Neuron (in vitro differentiated cells): Measurements from ENCODE around the gene NR3C2.

Experiments
- H2AFZ ChIP-seq: one replicate; pipeline ENCODE4 v1.6.1; 2013; ENCODE audit warnings: low read depth, mild to moderate bottlenecking, inconsistent platforms, low read length, moderate library complexity
- H3K27me3 ChIP-seq: one replicate; pipeline ENCODE4 v1.6.1; 2013; ENCODE audit warnings: low read length; ENCODE audit not compliant: insufficient read depth
- H3K36me3 ChIP-seq: one replicate; pipeline ENCODE4 v1.6.1; 2013; ENCODE audit warnings: low read length; ENCODE audit not compliant: insufficient read depth
- H3K4me1 ChIP-seq: one replicate; pipeline ENCODE4 v1.6.1; 2013; ENCODE audit warnings: low read length; ENCODE audit not compliant: insufficient read depth
- H3K4me3 ChIP-seq: 2 replicates; pipeline ENCODE4 v1.5.1; 2013; ENCODE audit warnings: mild to moderate bottlenecking, low read length, moderate library complexity
- H3K9me3 ChIP-seq: one replicate; pipeline ENCODE4 v1.6.1; 2013; ENCODE audit warnings: low read length

The NR3C2 gene

DNA sequence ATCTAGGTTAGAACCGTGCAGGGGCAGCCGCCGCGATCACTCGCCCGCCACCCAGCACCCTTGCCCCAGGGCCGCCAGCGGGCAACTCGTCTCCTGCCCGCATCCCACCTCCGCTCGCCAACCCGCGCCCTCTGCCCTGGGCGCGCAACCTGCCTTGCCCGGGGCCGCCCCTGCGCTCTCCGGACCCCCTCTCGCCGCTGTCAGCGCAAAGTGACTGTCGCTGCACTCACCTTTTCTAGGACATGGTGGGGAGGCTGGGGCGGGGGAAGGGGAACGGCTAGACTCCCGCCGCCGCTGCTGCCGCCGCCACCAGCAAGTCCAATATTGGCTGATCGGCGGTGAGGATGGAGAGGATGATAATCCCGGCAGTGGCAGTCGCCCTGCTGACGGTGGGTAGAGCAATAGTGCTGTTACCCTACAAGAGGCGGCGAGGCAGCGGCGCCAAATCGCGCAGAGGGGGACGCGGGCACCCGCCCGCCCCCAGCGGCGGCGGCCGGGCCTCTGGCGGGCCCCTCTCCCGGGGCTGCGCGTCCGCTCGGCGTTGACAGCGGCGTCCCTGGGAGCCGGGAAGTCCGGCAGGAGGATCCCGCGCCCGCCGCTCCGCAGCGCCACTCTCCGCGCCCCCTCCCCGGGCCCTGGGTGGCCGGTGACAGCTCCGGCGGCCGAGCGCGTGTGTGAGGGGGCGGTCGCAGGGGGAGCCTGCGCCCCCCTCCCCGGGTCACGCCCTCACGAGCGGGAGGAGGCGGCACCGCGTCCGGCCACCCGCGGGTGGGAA, 2.3 kb upstream of the NR3C2 start:
- Histone ChIP-seq H3K27me3 (peaks cover 66% of the 10 kb centered on the region), H2AFZ (peak overlapping the region; percentile 73), H3K9me3 (no peaks in the 10 kb centered on the region)

DNA sequence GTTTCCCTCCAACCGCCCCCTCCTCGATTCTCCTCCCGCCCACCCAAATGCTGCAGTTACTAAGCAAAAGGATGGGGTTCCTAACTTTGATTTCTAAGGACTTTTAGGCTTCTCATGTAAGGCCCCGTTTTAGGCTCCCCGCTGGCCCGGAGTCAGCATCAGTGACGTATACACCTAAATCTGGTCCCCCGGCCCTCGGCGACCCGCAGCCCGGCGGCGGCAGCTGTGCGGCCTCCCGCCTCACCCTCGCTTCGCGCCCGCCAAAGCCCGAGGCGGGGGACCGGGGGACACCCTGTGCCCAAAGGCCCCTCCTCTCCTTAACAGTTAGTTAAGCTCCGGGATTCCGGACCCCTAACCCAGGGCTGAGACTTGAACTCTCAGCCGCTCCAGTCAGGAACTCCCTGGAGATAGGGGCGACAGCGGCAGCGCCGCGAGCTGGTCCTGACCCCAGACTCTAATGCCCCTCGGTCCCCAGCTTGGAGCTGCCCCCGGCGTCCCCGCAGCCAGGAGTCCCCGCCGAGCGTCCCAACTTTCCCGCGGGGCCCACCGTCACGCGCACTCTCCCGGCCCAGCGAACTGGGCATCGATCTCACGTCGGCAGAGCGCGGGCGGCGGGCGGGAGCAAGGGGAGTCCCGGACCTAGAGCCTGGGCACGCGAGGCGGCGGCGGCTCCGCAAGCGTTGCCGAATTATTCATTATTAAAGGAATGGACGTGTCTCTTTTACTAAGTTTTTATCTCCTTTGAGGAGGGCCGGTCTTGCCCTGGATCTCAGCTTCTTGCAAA, 1.5 kb upstream of the NR3C2 start:
- Histone ChIP-seq H3K36me3 (no peaks in the 10 kb centered on the region), H3K4me3 (no peak overlapping the region), H3K4me1 (peaks cover 17% of the 10 kb centered on the region), H2AFZ (no peak overlapping the region), H3K9me3 (no peaks in the 10 kb centered on the region), H3K27me3 (peaks cover 68% of the 10 kb centered on the region)

More for the DNA sequence above, 2.3 kb upstream of the NR3C2 start:
- H3K4me3 ChIP-seq, result peak overlapping the region; percentile 38
- H3K36me3 ChIP-seq, result no peaks in the 10 kb centered on the region
- H3K4me1 ChIP-seq, result peaks cover 17% of the 10 kb centered on the region

- no peaks in the 10 kb centered on the region for H3K36me3 ChIP-seq
Measured at GRCh38 chr4:148442832-148443511, 758 bp upstream of the NR3C2 start.

GRCh38 chr4:148441624-148441985, 609 bp downstream of the NR3C2 start:
- Histone ChIP-seq H2AFZ (peak overlapping the region; percentile 100), H3K4me1 (peaks cover 17% of the 10 kb centered on the region), H3K9me3 (no peaks in the 10 kb centered on the region), H3K27me3 (peaks cover 58% of the 10 kb centered on the region), H3K4me3 (peak overlapping the region; percentile 82), H3K36me3 (no peaks in the 10 kb centered on the region)

More at GRCh38 chr4:148442832-148443511, 758 bp upstream of the NR3C2 start:
- peaks cover 68% of the 10 kb centered on the region for H3K27me3 ChIP-seq
- peaks cover 17% of the 10 kb centered on the region for H3K4me1 ChIP-seq
- H3K9me3 ChIP-seq, result no peaks in the 10 kb centered on the region
- H3K4me3 ChIP-seq, result peak overlapping the region; percentile 82
- peak overlapping the region; percentile 100 for H2AFZ ChIP-seq

GRCh38 chr4:148438047-148438446, 4.2 kb downstream of the NR3C2 start:
- H3K9me3 ChIP-seq, result no peaks in the 10 kb centered on the region
- H3K27me3 ChIP-seq, result peaks cover 27% of the 10 kb centered on the region
- peaks cover 5% of the 10 kb centered on the region for H3K4me1 ChIP-seq
- H3K4me3 ChIP-seq, result no peak overlapping the region
- H3K36me3 ChIP-seq, result no peaks in the 10 kb centered on the region
- no peak overlapping the region for H2AFZ ChIP-seq

GRCh38 chr4:148437439-148437838, 4.8 kb downstream of the NR3C2 start:
- Histone ChIP-seq H3K27me3 (peaks cover 23% of the 10 kb centered on the region), H3K4me1 (peaks cover 5% of the 10 kb centered on the region)

DNA sequence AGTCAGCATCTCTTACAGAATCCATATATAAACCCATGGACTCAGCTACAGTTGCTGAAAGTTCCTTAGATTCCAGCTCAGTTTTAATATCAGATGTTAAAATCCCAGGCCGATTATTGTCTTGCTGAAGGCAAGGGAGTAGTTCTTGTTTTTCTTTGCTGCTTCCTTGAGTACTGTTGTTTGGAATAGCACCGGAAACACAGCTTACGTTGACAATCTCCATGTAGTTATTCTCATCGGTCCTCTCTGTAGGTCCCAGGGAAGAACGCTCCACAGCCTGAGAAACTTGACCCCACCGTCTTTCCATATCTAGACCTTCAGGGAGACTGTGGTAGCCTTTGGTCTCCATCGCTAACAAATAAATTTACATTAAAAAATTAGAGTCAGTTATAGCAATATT, 5.7 kb downstream of the NR3C2 start:
- peaks cover 18% of the 10 kb centered on the region for H3K27me3 ChIP-seq

More at GRCh38 chr4:148437439-148437838, 4.8 kb downstream of the NR3C2 start:
- no peaks in the 10 kb centered on the region for H3K36me3 ChIP-seq
- H3K9me3 ChIP-seq, result no peaks in the 10 kb centered on the region
- no peak overlapping the region for H3K4me3 ChIP-seq
- H2AFZ ChIP-seq, result no peak overlapping the region

DNA sequence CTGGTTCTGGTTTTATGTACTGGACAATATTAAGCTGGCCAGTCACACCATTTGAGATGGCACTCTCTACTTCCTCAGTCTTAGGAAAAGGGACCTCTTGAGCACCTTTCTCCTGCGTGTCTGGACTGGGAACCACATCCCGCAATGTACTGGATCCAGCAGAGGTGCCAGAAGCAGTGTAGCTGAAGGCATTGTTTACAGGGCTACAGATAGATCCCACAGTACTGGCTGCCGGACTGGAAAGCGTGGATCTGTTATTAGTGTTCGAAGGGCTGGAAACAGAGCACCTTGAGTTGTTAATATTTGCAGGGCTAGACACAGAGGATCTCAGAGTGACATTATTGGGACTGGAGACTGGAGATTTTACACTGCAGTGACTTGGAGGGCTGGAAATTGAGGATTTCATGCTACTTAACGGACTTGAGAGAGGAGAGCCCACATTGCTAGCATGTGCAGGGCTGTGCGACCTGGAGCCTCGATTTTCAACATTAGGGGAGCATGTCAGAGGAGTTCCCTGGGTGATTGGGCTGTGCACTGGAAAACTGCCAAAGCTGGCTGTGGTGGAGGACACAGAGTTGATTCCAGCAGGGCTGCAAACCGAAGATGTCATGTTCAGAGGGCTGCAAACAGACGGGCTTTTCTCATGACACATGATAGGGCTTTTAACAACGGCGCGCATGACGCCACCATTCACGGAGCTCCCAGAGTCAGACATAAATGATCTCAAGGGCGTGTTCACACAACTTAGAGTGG, 6.4 kb downstream of the NR3C2 start:
- no peak overlapping the region for H3K4me3 ChIP-seq
- H3K9me3 ChIP-seq, result no peaks in the 10 kb centered on the region
- no peak overlapping the region for H2AFZ ChIP-seq
- no peaks in the 10 kb centered on the region for H3K36me3 ChIP-seq
- H3K4me1 ChIP-seq, result no peaks in the 10 kb centered on the region
- H3K27me3 ChIP-seq, result peaks cover 11% of the 10 kb centered on the region

More for the DNA sequence above, 5.7 kb downstream of the NR3C2 start:
- Histone ChIP-seq H3K9me3 (no peaks in the 10 kb centered on the region), H3K36me3 (no peaks in the 10 kb centered on the region), H2AFZ (no peak overlapping the region), H3K4me1 (no peaks in the 10 kb centered on the region), H3K4me3 (no peak overlapping the region)

DNA sequence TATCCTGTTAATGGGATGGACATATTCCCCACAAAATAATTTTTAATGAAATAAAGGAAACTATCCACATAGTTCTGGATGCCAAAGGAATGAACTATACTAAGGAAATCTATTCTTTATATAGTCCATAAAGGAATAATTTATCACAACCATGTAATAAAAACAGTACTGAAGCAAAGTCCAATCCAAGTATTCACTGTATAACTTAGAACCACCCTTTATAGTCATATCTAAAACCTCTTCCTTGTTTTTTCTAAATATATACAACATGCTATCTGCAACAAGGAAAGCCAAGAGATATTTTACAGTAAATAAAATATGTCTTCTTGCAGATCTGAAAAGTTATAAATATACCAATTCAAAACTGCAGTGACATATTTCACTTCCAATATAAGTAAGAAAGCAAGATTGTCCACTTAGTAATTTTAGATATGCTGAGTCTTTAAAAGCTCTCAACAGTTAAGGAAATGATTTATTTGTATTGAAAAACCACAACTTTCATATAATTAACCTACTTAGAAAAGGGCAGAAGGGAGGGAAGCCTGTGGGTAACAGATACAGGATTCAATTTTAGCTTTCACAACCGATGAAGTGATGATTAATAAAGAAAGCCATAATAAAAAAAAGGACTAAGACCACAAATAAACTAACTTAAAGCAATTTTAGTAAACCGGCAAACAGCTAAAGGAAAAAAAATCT, 8.0 kb downstream of the NR3C2 start:
- Histone ChIP-seq H3K27me3 (peaks cover under 1% of the 10 kb centered on the region), H3K4me1 (no peaks in the 10 kb centered on the region), H3K9me3 (no peaks in the 10 kb centered on the region)

DNA sequence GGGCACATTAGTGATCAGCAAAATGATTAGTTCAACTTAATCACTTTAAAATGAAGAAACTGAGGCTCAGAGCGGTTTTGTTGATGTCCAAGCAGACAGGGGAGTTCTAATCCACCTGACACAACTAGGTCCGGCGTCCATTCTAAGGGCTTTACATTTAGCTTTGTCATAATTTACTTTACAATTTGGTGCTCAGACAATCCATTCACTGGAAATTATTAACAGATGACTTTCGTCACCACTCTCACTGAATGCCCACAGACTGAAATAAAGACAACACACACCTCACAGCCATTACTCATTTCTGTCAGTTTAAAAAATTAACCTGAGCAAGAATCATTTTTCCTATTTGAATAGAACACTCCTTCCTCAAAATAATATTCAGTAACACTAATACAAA, 10.8 kb downstream of the NR3C2 start:
- Histone ChIP-seq H3K9me3 (no peaks in the 10 kb centered on the region), H3K4me1 (no peaks in the 10 kb centered on the region), H3K27me3 (no peaks in the 10 kb centered on the region), H3K36me3 (no peaks in the 10 kb centered on the region), H2AFZ (no peak overlapping the region), H3K4me3 (no peak overlapping the region)

More for the DNA sequence above, 8.0 kb downstream of the NR3C2 start:
- no peak overlapping the region for H3K4me3 ChIP-seq
- H3K36me3 ChIP-seq, result no peaks in the 10 kb centered on the region
- H2AFZ ChIP-seq, result no peak overlapping the region

DNA sequence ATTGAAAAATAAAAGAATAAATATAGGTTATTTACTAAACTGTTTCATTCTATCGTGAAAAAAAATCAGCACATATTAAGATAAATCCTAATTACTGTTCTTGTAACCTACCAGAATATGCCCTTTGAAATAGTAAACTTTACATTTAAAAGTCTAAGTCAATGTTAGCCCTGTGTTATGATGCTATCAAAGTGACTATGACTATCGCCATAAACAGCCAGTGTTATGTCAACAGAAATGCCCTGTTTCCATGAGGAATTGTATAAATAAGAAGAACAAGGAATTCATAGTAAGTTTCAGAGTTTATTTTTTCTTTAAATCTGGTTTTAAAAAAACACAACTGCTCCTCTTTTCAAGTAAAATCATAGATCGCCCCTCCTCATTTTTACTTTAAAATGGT, 11.4 kb downstream of the NR3C2 start:
- Histone ChIP-seq H3K9me3 (no peaks in the 10 kb centered on the region), H3K36me3 (no peaks in the 10 kb centered on the region), H3K27me3 (no peaks in the 10 kb centered on the region), H2AFZ (no peak overlapping the region), H3K4me1 (no peaks in the 10 kb centered on the region), H3K4me3 (no peak overlapping the region)

DNA sequence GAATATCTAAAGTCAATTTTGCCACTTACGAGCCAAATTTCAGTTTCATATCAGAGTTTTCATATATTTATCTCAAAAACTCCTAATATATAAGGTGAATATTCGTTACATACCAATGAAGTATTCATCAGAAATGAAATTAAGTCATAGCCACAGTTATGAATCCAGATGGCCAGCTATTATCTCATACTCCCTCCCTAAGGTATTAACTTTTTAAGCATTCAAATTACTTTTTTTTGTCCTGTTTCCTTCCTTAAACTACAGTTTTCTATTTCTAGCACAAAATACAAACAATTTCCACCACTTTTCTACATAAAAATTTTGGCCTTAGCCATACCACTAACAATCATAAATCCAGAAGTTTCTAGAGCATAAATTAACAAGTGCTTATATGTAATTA, 13.0 kb downstream of the NR3C2 start:
- H3K9me3 ChIP-seq, result no peaks in the 10 kb centered on the region
- no peak overlapping the region for H3K4me3 ChIP-seq
- H3K4me1 ChIP-seq, result no peaks in the 10 kb centered on the region
- no peaks in the 10 kb centered on the region for H3K36me3 ChIP-seq
- no peaks in the 10 kb centered on the region for H3K27me3 ChIP-seq
- H2AFZ ChIP-seq, result no peak overlapping the region
